GDM1 (cell line): ENCODE results near the gene TLR9.

Experiments used
- DNase-seq: peaks from one replicate; lab custom pipeline; 2025; lab: John Stamatoyannopoulos, UW

TLR9 gene

GRCh38 chr3:52217409-52217805 lies 8.0 kb downstream of the TLR9 start:
- DNase-seq: no peak

GRCh38 chr3:52216585-52217408 lies 8.6 kb downstream of the TLR9 start:
- no peak for DNase-seq

- no peak for DNase-seq
Measured at GRCh38 chr3:52215351-52215750, 10.1 kb downstream of the TLR9 start.

- no peak for DNase-seq
Measured at GRCh38 chr3:52213901-52214300, 11.5 kb downstream of the TLR9 start.

GRCh38 chr3:52213005-52213404 lies 12.4 kb downstream of the TLR9 start:
- no peak for DNase-seq

- no peak for DNase-seq
Measured at GRCh38 chr3:52211268-52211891, 14.1 kb downstream of the TLR9 start.

GRCh38 chr3:52210550-52211046 lies 14.8 kb downstream of the TLR9 start:
- no peak for DNase-seq

- DNase-seq: no peak
Measured at GRCh38 chr3:52210037-52210436, 15.4 kb downstream of the TLR9 start.

- DNase-seq: no peak
Measured at GRCh38 chr3:52208556-52208955, 16.9 kb downstream of the TLR9 start.

- DNase-seq: no peak
Measured at GRCh38 chr3:52205727-52206372, 19.6 kb downstream of the TLR9 start.

- DNase-seq: no peak
Measured at GRCh38 chr3:52204337-52205073, 20.9 kb downstream of the TLR9 start.

- DNase-seq: no peak
Measured at GRCh38 chr3:52203701-52204100, 21.7 kb downstream of the TLR9 start.

GRCh38 chr3:52202384-52203077 lies 22.9 kb downstream of the TLR9 start:
- no peak for DNase-seq

GRCh38 chr3:52200981-52201679 lies 24.3 kb downstream of the TLR9 start:
- no peak for DNase-seq

GRCh38 chr3:52198643-52199608 lies 26.5 kb downstream of the TLR9 start:
- no peak for DNase-seq

- peak; percentile 88 for DNase-seq
Measured at GRCh38 chr3:52197842-52198625, 27.4 kb downstream of the TLR9 start, which contains the start of gene ALAS1. ALAS1 (plus strand) TSS chr3:52198160; CDS start chr3:52199242, 1,082 bp downstream.

GRCh38 chr3:52197499-52197841 lies 28.0 kb downstream of the TLR9 start:
- no peak for DNase-seq

GRCh38 chr3:52196977-52197376 lies 28.5 kb downstream of the TLR9 start:
- DNase-seq: no peak

GRCh38 chr3:52195823-52196331 lies 29.6 kb downstream of the TLR9 start:
- DNase-seq: no peak
